Measurements from ENCODE around the gene SEC11A.
"Not testable (repeated sequence)": the region's sequence is repeated elsewhere in the genome, so short reads cannot be mapped to it uniquely, and the experiment has no call there.

Gene SEC11A

GRCh38 chr15:84648539-84648938 is 67.4 kb downstream of the SEC11A start:
- DNase-seq (ENCODE audit: extremely low spot score, insufficient read length, low read depth) (no peak), FAIRE-seq (no peak)

GRCh38 chr15:84647726-84648125 is 68.2 kb downstream of the SEC11A start:
- FAIRE-seq (no peak), DNase-seq (ENCODE audit: extremely low spot score, insufficient read length, low read depth) (no peak)

- FAIRE-seq (no peak), DNase-seq (ENCODE audit: extremely low spot score, insufficient read length, low read depth) (no peak)
Observed at GRCh38 chr15:84645997-84646396, 69.9 kb downstream of the SEC11A start.

GRCh38 chr15:84645496-84645895 is 70.4 kb downstream of the SEC11A start:
- no peak for DNase-seq (ENCODE audit: extremely low spot score, insufficient read length, low read depth)
- no peak for FAIRE-seq

GRCh38 chr15:84643838-84644237 is 72.1 kb downstream of the SEC11A start:
- DNase-seq (ENCODE audit: extremely low spot score, insufficient read length, low read depth) (no peak), FAIRE-seq (no peak)

GRCh38 chr15:84642640-84643039 is 73.3 kb downstream of the SEC11A start:
- not testable (repeated sequence) for DNase-seq (ENCODE audit: extremely low spot score, insufficient read length, low read depth); FAIRE-seq

GRCh38 chr15:84641871-84642270 is 74.1 kb downstream of the SEC11A start:
- DNase-seq (ENCODE audit: extremely low spot score, insufficient read length, low read depth); FAIRE-seq: not testable (repeated sequence)

GRCh38 chr15:84638103-84638502 is 77.8 kb downstream of the SEC11A start:
- no peak for DNase-seq (ENCODE audit: extremely low spot score, insufficient read length, low read depth)
- FAIRE-seq: peak; percentile 31

- FAIRE-seq (no peak), DNase-seq (ENCODE audit: extremely low spot score, insufficient read length, low read depth) (no peak)
Observed at GRCh38 chr15:84634228-84634837, 81.6 kb downstream of the SEC11A start.

GRCh38 chr15:84633311-84634227 is 82.4 kb downstream of the SEC11A start:
- peak; percentile 53 for FAIRE-seq
- no peak for DNase-seq (ENCODE audit: extremely low spot score, insufficient read length, low read depth)

GRCh38 chr15:84631706-84632272 is 84.2 kb downstream of the SEC11A start:
- no peak for FAIRE-seq
- DNase-seq (ENCODE audit: extremely low spot score, insufficient read length, low read depth): no peak

- FAIRE-seq: no peak
- DNase-seq (ENCODE audit: extremely low spot score, insufficient read length, low read depth): no peak
Observed at GRCh38 chr15:84629033-84629432, 86.9 kb downstream of the SEC11A start.

- FAIRE-seq: no peak
- no peak for DNase-seq (ENCODE audit: extremely low spot score, insufficient read length, low read depth)
Observed at GRCh38 chr15:84625123-84625522, 90.8 kb downstream of the SEC11A start.

- FAIRE-seq: no peak
- DNase-seq (ENCODE audit: extremely low spot score, insufficient read length, low read depth): no peak
Observed at GRCh38 chr15:84624359-84624758, 91.6 kb downstream of the SEC11A start.

- DNase-seq (ENCODE audit: extremely low spot score, insufficient read length, low read depth) (no peak), FAIRE-seq (no peak)
Observed at GRCh38 chr15:84621358-84621979, 94.5 kb downstream of the SEC11A start.

- no peak for DNase-seq (ENCODE audit: extremely low spot score, insufficient read length, low read depth)
- FAIRE-seq: no peak
Observed at GRCh38 chr15:84620626-84621025, 95.3 kb downstream of the SEC11A start.

Measured in GM18507 (cell line).